GM23338 (cell line): Measurements from ENCODE around the gene PACS1.

Experiments
- CREB1 ChIP-seq: fragments of 250-450 bp; sonication (Bioruptor Pico); IDR thresholded peaks from 2 replicates; pipeline ENCODE4 v1.5.0; 2020; ENCODE audit warnings: low read depth, mild to moderate bottlenecking, moderate library complexity
- CTCF ChIP-seq, 2 experiments: fragments of 200-600 bp in 1 of 2; sonication (generic) in 1 of 2; conservative IDR thresholded peaks; 2 replicates each; pipeline versions ENCODE4 v1.5.1 to v1.6.1; 2016 to 2017; ENCODE audit warnings: antibody characterized with exemption in 2 of 2, low read depth in 2 of 2, mild to moderate bottlenecking in 2 of 2, moderate library complexity in 1 of 2
- EZH2 ChIP-seq: fragments of 200-600 bp; sonication (generic); IDR thresholded peaks from one replicate; pipeline ENCODE4 v1.8.0; 2017; ENCODE audit warnings: antibody characterized with exemption, mild to moderate bottlenecking, low read depth; ENCODE audit not compliant: unreplicated experiment
- EZH2phosphoT487 ChIP-seq: fragments of 200-600 bp; sonication (generic); IDR thresholded peaks from one replicate; pipeline ENCODE4 v1.8.1; 2018; ENCODE audit warnings: antibody characterized with exemption; ENCODE audit not compliant: unreplicated experiment
- POLR2AphosphoS5 ChIP-seq: IDR thresholded peaks from 2 replicates; pipeline ENCODE4 v1.6.1; 2016; ENCODE audit warnings: antibody characterized with exemption, low read depth
- STAT1 ChIP-seq: IDR thresholded peaks from one replicate; pipeline ENCODE4 v1.6.1; 2016; ENCODE audit warnings: antibody characterized with exemption; ENCODE audit not compliant: unreplicated experiment
- ZNF331 ChIP-seq: fragments of 250-450 bp; sonication (Bioruptor Pico); IDR thresholded peaks from 2 replicates; pipeline ENCODE4 v1.5.0; 2020; ENCODE audit warnings: low read depth, mild to moderate bottlenecking, moderate library complexity

- TF ChIP-seq CTCF (conservative IDR thresholded peaks at IDR 0.05; ENCODE audit: low read depth in 2 of 2) (no peak), EZH2 (no peak), CREB1 (CRISPR knock-in tag) (no peak), EZH2phosphoT487 (no peak), POLR2AphosphoS5 (no peak), ZNF331 (CRISPR knock-in tag) (no peak), STAT1 (no peak)
Observed at GRCh38 chr11:66187453-66187852, 117.4 kb downstream of the PACS1 start.
